GM10266 (cell line): Measurements from ENCODE around the gene CALCOCO1.

ENCODE experiments used
- DNase-seq: peaks from one replicate; pipeline ENCODE4 v3.0.0; 2012; ENCODE audit errors: extremely low spot score
- TF ChIP-seq, protein P1 (sequence below): IDR thresholded peaks from 2 replicates; pipeline ENCODE4 v1.5.1; 2012; ENCODE audit warnings: mild to moderate bottlenecking, low read depth; ENCODE audit not compliant: control insufficient read depth, insufficient read depth; ENCODE audit errors: missing control alignments

CALCOCO1 gene

DNA sequence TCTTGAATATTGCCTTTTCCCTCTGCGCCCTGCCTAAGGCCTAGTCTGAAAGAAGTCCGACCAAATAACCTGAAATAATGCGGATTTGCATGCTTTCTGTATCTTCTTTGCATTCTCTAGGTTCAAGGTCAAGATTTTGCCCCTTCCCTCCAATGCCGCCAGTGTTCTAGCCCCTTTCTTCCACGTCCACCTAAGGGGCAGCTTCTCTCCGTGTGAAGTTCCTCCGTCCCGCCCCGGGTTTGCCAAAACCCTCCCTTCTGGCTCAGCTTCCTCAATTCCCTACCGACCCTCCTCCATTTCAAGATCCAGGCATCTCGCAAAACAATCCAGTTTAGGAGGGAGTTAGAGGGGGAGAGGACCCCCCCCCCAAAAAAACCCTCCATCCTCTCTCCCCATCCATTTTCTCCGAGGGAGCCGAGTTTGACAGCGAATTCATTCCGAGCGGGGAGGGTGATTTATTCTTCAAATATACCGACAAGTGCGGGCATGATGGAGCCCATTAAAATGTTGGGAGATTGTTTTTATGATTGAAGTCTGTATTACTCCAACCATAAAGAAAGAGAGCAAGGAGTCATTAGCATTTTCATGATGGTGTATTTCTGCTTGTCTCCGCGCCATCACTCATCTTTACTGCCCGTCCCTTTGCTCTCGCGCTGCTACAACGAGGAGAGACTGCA lies 30.5 kb downstream of the CALCOCO1 start:
- TF ChIP-seq, protein P1, sequence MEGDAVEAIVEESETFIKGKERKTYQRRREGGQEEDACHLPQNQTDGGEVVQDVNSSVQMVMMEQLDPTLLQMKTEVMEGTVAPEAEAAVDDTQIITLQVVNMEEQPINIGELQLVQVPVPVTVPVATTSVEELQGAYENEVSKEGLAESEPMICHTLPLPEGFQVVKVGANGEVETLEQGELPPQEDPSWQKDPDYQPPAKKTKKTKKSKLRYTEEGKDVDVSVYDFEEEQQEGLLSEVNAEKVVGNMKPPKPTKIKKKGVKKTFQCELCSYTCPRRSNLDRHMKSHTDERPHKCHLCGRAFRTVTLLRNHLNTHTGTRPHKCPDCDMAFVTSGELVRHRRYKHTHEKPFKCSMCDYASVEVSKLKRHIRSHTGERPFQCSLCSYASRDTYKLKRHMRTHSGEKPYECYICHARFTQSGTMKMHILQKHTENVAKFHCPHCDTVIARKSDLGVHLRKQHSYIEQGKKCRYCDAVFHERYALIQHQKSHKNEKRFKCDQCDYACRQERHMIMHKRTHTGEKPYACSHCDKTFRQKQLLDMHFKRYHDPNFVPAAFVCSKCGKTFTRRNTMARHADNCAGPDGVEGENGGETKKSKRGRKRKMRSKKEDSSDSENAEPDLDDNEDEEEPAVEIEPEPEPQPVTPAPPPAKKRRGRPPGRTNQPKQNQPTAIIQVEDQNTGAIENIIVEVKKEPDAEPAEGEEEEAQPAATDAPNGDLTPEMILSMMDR: no peak

DNA sequence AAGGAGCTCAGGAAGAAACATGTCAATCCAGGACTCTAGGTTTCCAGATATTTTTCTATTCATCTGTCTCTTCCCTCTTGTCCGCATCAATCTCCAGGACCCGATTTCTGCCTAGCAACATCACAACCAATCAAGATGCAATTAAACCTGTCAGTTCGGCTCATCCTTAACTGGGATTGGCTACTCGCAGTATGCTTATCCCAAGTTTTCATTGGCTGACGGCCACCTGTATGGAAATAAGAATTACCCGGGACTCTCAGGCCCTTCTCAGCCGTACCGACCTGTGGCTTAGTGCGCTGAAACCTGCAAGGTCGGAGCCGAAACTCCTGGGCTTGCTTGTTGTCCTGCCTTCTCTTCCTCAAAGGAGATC lies 31.0 kb downstream of the CALCOCO1 start:
- TF ChIP-seq, protein P1: no peak
- peak; percentile 88 for DNase-seq

More for the DNA sequence above, 30.5 kb downstream of the CALCOCO1 start:
- no peak for DNase-seq

DNA sequence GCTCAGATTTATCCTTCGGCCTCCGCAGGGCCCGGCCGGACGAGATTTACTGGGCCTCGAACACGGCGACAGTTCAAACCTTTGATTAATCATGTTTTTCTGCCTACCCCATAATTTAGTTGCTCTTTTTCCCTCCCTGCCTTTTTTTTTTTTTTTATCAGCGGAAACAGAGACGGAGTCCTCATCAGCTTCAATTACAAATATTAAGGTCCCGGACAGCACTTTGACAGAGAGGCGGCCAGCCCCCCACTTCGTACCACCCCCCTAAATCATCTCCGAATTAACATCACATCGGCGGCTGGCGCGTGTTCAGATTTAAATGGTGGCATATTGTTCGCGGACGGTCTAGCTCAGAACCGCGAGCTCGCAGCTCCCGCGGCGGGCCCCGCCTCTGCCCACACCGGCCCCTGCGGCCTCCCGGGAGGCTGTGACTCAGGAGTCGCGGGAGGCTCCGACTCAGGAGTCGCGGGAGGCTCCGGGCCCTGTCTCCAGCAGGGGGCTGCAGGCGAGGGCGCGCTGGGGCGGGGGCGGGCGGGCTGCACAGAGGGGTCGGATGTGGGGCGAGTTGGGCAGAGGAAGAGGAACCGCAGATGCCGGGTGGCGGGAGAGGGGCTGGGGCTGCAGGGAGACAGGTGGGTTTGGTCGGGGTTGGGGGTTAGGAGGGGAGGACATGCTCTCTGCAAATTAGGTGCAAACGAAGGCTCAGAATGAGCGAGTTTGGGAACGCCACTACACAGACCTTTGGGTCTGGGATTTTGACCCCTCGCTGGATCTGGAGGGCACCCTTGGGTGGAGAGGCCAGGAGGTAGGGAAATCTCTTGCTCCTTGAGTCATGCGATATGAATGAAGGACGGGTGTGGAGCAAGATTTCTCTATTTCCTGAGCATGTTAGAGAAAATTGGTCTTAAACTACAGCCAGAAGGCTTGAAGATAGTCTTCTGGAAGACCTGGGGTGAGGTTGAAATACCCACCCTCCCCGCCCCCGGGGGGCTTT lies 31.8 kb downstream of the CALCOCO1 start:
- TF ChIP-seq, protein P1: no peak
- DNase-seq: peak; percentile 41

DNA sequence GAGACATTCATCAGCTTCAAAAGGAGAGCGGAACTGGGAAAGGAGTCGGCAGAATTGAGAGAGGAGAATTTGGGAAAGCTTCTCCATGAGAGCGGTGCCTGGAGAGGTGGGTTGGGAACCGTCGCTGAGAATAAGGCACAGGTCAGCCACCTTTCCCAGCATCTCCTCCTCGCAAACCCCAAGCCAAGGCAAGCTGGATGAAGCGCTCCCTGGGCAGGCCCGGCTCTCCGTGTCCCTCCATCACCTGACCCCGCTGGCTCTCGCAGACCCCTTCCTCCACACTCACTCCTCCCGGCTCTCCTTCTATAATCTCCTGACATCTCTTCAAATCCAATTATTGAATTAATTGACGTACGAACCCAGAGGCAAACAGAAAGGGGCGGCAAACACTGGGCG lies 32.5 kb downstream of the CALCOCO1 start:
- no peak for DNase-seq
- TF ChIP-seq, protein P1: no peak

DNA sequence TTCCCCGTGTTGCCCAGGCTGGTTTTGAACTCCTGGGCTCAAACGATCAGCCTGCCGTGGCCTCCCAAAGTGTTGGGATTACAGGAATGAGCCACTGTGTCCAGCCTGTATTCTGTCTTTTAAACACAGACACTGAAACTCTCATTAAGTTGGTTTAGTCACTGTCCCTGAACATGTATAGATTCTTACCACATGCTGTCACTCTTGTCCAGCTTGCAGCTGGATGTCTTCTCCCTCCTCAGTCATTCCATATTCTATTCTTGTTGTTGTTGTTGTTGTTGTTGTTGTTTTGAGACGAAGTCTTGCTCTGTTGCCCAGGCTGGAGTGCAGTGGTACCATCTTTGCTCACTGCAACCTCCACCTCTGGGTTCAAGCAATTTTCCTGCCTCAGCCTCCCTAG lies 39.1 kb downstream of the CALCOCO1 start:
- TF ChIP-seq, protein P1: no peak
- no peak for DNase-seq

DNA sequence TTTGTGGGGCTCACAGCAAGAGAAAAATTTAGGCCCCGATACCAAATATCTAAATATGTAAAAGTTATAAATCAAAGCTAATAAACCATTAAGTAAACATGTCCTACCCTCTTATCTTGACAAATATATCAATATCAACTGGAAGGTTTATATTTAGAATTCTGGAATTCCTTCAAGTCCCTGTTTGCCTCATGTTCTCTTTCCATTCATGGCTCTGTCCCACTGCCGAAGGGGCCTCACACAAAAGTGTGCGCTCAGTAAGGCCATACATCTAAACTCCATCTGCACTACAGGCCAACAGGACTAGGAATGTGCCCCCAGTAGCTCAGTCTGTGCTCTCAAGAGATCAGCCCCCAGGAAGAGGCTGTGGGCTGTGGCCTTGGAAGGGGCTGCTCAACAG lies 40.8 kb downstream of the CALCOCO1 start:
- DNase-seq: no peak
- TF ChIP-seq, protein P1: no peak

DNA sequence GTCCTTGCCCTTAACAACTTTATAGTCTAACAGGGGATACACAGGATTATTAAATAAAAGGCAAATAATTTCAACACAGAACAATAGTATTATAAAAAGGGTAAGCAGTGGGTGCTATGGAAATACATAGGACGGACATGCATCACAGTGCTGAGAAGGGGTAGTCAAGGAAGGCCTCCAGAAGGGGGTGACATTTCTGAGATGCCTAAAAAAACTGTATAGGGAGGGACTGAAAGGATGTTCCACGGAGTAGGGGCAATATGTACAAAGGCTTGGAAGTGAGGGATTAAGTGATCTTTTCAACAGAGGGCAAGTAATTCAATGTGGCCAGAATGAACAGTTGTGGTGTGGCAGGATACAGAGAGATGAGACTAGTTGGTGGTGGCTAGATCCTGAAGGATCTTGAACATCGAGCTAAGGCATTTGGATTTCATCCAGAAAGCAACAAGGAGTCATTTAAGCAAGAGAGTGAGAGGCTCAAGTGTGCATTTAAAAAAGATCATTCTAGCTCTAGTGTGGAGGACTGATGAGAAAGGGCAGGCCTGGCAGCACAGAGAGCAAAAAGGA lies 42.5 kb downstream of the CALCOCO1 start:
- DNase-seq: no peak
- TF ChIP-seq, protein P1: no peak
